ENCODE results near the gene ZNF891.

Gene ZNF891

DNA sequence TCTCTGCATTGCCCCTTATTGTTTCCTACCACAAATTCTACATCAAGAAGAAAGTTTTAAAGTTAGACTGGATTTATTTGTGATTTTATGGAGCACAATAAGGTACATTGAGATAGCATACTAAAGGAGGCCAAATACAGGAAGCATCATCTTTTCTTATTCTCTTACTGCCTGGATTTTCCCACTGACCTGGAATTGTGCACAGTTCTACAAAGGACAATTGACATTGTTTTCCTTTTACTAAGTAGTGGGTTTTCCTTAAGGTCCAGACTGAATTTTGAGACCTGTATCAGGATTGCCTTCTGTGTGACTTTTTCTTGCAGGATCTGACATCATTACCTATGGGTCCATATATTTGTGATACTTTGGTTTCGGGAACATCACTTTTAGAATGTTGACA lies 68.1 kb downstream of the ZNF891 start:
- 100% methylated on average over 1 of the region's 1 CpG for WGBS
- Histone ChIP-seq H3K9ac (ENCODE audit: low read depth, low read length) (no peak overlapping the region), H3K36me3 (ENCODE audit: insufficient read depth, low read length) (peaks cover 35% of the 10 kb centered on the region), H3K4me3 (ENCODE audit: low read length) (no peak overlapping the region), H3K27me3 (ENCODE audit: insufficient read depth, low read length) (no peaks in the 10 kb centered on the region), H3K9me3 (ENCODE audit: insufficient read depth, low read depth, low read length) (peaks cover 98% of the 10 kb centered on the region), H3K4me1 (ENCODE audit: insufficient read depth, low read length) (no peaks in the 10 kb centered on the region), H3K27ac (ENCODE audit: low read depth, low read length) (no peak overlapping the region)

DNA sequence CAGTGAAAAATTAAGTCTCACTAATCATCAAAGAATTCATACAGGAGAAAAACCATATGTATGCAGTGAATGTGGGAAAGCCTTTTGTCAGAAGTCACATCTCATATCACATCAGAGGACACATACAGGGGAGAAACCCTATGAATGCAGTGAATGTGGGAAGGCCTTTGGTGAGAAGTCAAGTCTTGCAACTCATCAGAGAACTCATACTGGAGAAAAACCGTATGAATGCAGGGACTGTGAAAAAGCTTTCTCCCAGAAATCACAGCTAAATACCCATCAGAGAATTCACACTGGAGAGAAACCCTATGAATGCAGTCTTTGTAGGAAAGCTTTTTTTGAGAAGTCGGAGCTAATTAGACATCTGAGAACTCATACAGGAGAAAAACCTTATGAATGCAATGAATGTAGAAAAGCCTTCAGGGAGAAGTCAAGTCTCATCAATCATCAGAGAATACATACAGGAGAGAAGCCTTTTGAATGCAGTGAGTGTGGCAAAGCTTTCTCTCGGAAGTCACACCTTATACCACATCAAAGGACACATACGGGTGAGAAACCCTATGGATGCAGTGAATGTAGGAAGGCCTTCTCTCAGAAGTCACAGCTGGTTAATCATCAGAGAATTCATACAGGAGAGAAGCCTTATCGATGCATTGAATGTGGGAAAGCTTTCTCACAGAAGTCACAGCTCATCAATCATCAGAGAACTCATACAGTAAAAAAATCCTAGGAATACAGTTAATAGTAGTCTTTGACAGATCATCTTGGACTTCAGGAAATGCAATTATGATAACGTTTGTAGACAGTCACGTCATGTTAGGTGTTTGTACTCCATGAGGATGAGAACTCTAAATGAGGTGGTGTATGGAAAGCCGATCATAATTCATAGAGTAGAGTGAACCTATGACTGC lies 71.6 kb downstream of the ZNF891 start:
- WGBS = 87% methylated on average over 8 of the region's 8 CpGs

GRCh38 chr12:133057446-133057845 lies 72.6 kb downstream of the ZNF891 start:
- H3K9me3 ChIP-seq (ENCODE audit: insufficient read depth, low read depth, low read length) = peaks cover 99% of the 10 kb centered on the region
- peaks cover 80% of the 10 kb centered on the region for H3K36me3 ChIP-seq (ENCODE audit: insufficient read depth, low read length)
- H3K4me3 ChIP-seq (ENCODE audit: low read length) = no peak overlapping the region
- H3K27me3 ChIP-seq (ENCODE audit: insufficient read depth, low read length) = no peaks in the 10 kb centered on the region
- H3K4me1 ChIP-seq (ENCODE audit: insufficient read depth, low read length) = no peaks in the 10 kb centered on the region
- H3K9ac ChIP-seq (ENCODE audit: low read depth, low read length) = no peak overlapping the region
- H3K27ac ChIP-seq (ENCODE audit: low read depth, low read length) = no peak overlapping the region
- 93% methylated on average over 3 of the region's 5 CpGs for whole genome bisulfite sequencing

More for the DNA sequence above, 71.6 kb downstream of the ZNF891 start:
- Histone ChIP-seq H3K9ac (ENCODE audit: low read depth, low read length) (no peak overlapping the region), H3K4me3 (ENCODE audit: low read length) (peak overlapping the region; percentile 33), H3K4me1 (ENCODE audit: insufficient read depth, low read length) (no peaks in the 10 kb centered on the region), H3K36me3 (ENCODE audit: insufficient read depth, low read length) (peaks cover 70% of the 10 kb centered on the region), H3K27ac (ENCODE audit: low read depth, low read length) (no peak overlapping the region), H3K27me3 (ENCODE audit: insufficient read depth, low read length) (no peaks in the 10 kb centered on the region), H3K9me3 (ENCODE audit: insufficient read depth, low read depth, low read length) (peaks cover 99% of the 10 kb centered on the region)
